ENCODE results near the gene WDSUB1. TPM values are rescaled to one million over a fixed set of nuclear protein-coding genes. Genes with fewer than 3 reads are reported as not detected.

WDSUB1 gene
- total and polyA plus RNA-seq, 3 donors from 2014 or later, result 9.5 to 11.6 (median 10.2) TPM

- WGBS, 2 donors, result 81 to 88% methylated on average over 3 of the region's 3 CpGs
- TF ChIP-seq CTCF (IDR thresholded peaks at IDR 0.05) (no peak), POLR2A (IDR thresholded peaks at IDR 0.05) (no peak)
Observed at GRCh38 chr2:159300586-159300985, 14.1 kb upstream of the WDSUB1 start.

DNA sequence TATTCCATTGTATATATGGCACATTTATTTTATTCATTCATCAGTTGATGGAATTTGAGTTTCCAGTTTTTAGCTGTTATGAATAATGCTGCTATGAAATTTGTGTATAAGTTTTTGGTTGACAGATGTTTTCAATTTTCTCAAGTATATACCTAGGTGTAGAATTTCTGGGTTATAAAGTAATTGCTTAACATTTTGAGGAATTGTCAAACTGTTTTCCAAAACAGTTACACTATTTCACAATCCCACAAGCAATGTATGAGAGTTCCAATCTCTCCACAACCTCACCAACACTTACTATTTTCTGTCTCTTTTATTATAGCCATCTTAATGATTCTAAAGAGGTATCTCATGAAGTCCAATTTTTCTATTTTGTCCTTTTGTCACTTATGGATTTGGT lies 12.5 kb upstream of the WDSUB1 start:
- Histone ChIP-seq H3K4me3 (no peak overlapping the region), H3K36me3 (ENCODE audit: low read depth, missing control alignments) (no peaks in the 10 kb centered on the region), H3K4me1 (no peaks in the 10 kb centered on the region), H3K27me3 (no peaks in the 10 kb centered on the region), H3K27ac (no peak overlapping the region), H3K9me3 (no peaks in the 10 kb centered on the region)
- intact Hi-C loops (cut with DNase I; ENCODE audit: low total_unique reads), result no loop called here
- DNase-seq, result no peak
- no peak for TF ChIP-seq POLR2A (IDR thresholded peaks at IDR 0.05)
- TF ChIP-seq CTCF (IDR thresholded peaks at IDR 0.05), result no peak

More at GRCh38 chr2:159300586-159300985, 14.1 kb upstream of the WDSUB1 start:
- H3K27ac ChIP-seq, result no peak overlapping the region
- intact Hi-C loops (cut with DNase I; ENCODE audit: low total_unique reads), result no loop called here
- no peak overlapping the region for H3K4me3 ChIP-seq
- H3K4me1 ChIP-seq, result no peaks in the 10 kb centered on the region
- DNase-seq, result no peak
- no peaks in the 10 kb centered on the region for H3K36me3 ChIP-seq (ENCODE audit: low read depth, missing control alignments)
- no peaks in the 10 kb centered on the region for H3K9me3 ChIP-seq
- no peaks in the 10 kb centered on the region for H3K27me3 ChIP-seq

DNA sequence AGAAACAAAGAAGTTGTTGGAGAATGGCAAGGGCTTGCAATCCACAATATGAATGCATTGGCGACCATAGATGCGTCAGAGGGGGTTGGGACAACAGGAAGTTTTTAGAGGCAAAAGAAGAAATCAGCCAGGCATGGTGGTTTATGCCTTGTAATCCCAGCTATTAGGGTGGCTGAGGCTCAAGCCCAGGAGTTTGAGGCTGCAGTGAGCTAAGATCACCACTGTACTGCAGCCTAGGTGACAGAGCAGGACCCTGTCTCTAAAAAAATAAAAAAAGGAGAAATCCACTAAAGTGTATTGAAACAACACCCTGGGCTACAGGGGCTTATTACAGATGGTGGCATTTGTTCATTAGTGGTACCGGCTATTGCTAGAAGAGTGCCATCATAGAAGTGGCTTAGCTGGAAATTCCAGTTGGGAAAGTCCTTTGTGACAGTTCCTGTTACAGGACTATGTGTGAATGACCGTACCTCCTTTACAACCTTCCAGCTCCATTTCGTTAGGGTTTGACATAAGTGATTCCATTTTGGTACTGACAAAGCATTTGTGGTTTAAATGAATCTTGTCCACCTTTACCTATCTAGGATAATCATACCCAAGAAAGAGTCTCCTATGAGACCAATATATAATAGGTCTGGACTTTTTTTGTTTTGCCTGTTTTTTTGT lies 10.7 kb upstream of the WDSUB1 start:
- intact Hi-C loops (cut with DNase I; ENCODE audit: low total_unique reads), result no loop called here
- no peak for TF ChIP-seq POLR2A (IDR thresholded peaks at IDR 0.05)
- TF ChIP-seq CTCF (IDR thresholded peaks at IDR 0.05), result no peak
- DNase-seq, result no peak
- no peak overlapping the region for H3K27ac ChIP-seq
- 78 to 96% methylated on average over 5 of the region's 5 CpGs for WGBS, 2 donors
- no peaks in the 10 kb centered on the region for H3K9me3 ChIP-seq
- no peaks in the 10 kb centered on the region for H3K4me1 ChIP-seq
- H3K4me3 ChIP-seq, result no peak overlapping the region
- H3K27me3 ChIP-seq, result no peaks in the 10 kb centered on the region
- H3K36me3 ChIP-seq (ENCODE audit: low read depth, missing control alignments), result no peaks in the 10 kb centered on the region

DNA sequence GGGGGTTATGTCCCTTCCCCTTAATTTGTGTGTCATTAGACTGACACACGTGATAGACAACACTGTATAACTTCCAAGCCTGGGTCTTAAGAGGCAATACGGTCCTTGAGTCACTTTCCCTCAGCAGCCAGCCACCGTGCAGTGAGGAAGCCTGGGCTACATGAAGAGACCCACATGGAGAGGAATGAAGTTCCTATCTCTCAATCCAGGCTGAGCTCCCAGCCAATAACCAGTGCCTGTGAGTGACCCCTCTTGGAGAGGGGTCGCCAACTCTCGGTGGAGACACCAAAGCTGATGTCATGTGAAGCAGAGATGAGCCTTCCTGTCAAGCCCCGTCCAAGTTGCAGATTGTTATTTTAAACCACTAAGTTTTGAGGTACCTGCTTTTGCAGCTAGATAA lies 5.7 kb upstream of the WDSUB1 start:
- intact Hi-C loops (cut with DNase I; ENCODE audit: low total_unique reads), result no loop called here
- no peak for DNase-seq
- Histone ChIP-seq H3K27me3 (no peaks in the 10 kb centered on the region), H3K27ac (no peak overlapping the region), H3K4me3 (no peak overlapping the region), H3K36me3 (ENCODE audit: low read depth, missing control alignments) (no peaks in the 10 kb centered on the region), H3K4me1 (no peaks in the 10 kb centered on the region), H3K9me3 (no peaks in the 10 kb centered on the region)
- TF ChIP-seq CTCF (IDR thresholded peaks at IDR 0.05), result no peak
- TF ChIP-seq POLR2A (IDR thresholded peaks at IDR 0.05), result no peak
- WGBS, 2 donors, result 79 to 81% methylated on average over 4 to 6 of the region's 6 CpGs

DNA sequence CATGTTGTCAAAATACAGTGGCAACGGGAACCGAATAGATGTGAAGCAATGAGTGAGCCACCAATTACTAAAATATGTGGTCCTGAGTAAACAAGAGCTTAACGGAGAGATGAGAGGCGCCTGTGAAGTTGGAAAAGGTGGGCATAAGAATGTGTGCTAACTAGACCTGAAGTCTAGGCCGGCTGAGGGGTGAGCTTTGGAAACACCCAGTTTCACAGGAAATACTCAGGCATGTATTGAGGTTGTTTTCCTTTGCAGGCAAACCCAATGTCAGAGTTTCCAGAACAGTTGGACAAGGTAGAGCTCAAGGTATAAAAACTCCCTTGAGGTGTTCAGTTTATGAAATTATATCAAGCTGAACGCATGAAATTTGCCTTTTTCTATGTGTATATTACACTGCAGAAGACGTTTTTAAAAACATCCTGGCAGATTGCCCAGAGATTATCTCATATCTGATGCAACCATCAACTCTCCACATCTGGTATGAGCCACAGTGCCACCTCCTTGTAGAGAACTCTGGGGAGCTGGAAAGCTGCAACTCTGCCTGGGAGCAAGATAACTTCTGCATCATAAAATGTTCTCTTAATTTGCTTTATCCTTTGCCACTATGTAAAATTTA lies 3.9 kb upstream of the WDSUB1 start:
- Histone ChIP-seq H3K36me3 (ENCODE audit: low read depth, missing control alignments) (no peaks in the 10 kb centered on the region), H3K27me3 (no peaks in the 10 kb centered on the region), H3K4me3 (no peak overlapping the region), H3K27ac (no peak overlapping the region), H3K9me3 (no peaks in the 10 kb centered on the region), H3K4me1 (no peaks in the 10 kb centered on the region)
- intact Hi-C loops (cut with DNase I; ENCODE audit: low total_unique reads), result no loop called here
- 79 to 80% methylated on average over 7 of the region's 7 CpGs for WGBS, 2 donors
- TF ChIP-seq POLR2A (IDR thresholded peaks at IDR 0.05) (no peak), CTCF (IDR thresholded peaks at IDR 0.05) (no peak)
- DNase-seq, result no peak

Data from testis (tissue), 3 donors.